Measurements from ENCODE around the gene POU3F4. TPM values are rescaled to one million over a fixed set of nuclear protein-coding genes. Genes with fewer than 3 reads are reported as not detected.

POU3F4 gene
- polyA plus RNA-seq, 1 donor from 2014 or later = 4.9 TPM

GRCh38 chrX:83504721-83505479, 3.2 kb upstream of the POU3F4 start:
- Histone ChIP-seq H3K79me2 (replicated peaks; ENCODE audit: insufficient read depth, low read length) (no peaks in the 10 kb centered on the region), H3K9me2 (ENCODE audit: insufficient read depth, low read length) (no peaks in the 10 kb centered on the region), H3K9me3 (ENCODE audit: low read length) (no peaks in the 10 kb centered on the region), H3K27me3 (ENCODE audit: insufficient read depth, low read depth, low read length) (peaks cover 55% of the 10 kb centered on the region), H3K4me2 (ENCODE audit: low read length) (no peak overlapping the region), H3F3A (ENCODE audit: insufficient read depth, low read length, poor library complexity, severe bottlenecking) (no peaks in the 10 kb centered on the region), H2AFZ (ENCODE audit: low read depth, low read length) (no peak overlapping the region), H3K36me3 (ENCODE audit: insufficient read depth, low read length) (no peaks in the 10 kb centered on the region), H4K20me1 (ENCODE audit: insufficient read depth) (no peaks in the 10 kb centered on the region), H3K4me3 (ENCODE audit: low read length) (peak overlapping the region; percentile 23), H3K9ac (ENCODE audit: low read length) (no peak overlapping the region), H3K27ac (ENCODE audit: low read length) (no peak overlapping the region)
- TF ChIP-seq RAD21 (conservative IDR thresholded peaks at IDR 0.05) (no peak), POLR2AphosphoS5 (IDR thresholded peaks at IDR 0.05) (no peak), EP300 (conservative IDR thresholded peaks at IDR 0.05; ENCODE audit: poor library complexity, severe bottlenecking) (no peak), SMC3 (conservative IDR thresholded peaks at IDR 0.05; ENCODE audit: poor library complexity) (no peak)

- Histone ChIP-seq H3K9ac (ENCODE audit: low read length) (peak overlapping the region; percentile 53), H3K27ac (ENCODE audit: low read length) (peak overlapping the region; percentile 42)
These were observed 600 bp downstream of the POU3F4 start for GRCh38 chrX:83508526-83509253.

More at GRCh38 chrX:83508526-83509253, 600 bp downstream of the POU3F4 start:
- Histone ChIP-seq H3K4me3 (ENCODE audit: low read length) (peak overlapping the region; percentile 64), H3K4me2 (ENCODE audit: low read length) (no peak overlapping the region), H3F3A (ENCODE audit: insufficient read depth, low read length, poor library complexity, severe bottlenecking) (no peaks in the 10 kb centered on the region), H4K20me1 (ENCODE audit: insufficient read depth) (no peaks in the 10 kb centered on the region), H2AFZ (ENCODE audit: low read depth, low read length) (no peak overlapping the region), H3K9me3 (ENCODE audit: low read length) (no peaks in the 10 kb centered on the region), H3K36me3 (ENCODE audit: insufficient read depth, low read length) (no peaks in the 10 kb centered on the region), H3K79me2 (replicated peaks; ENCODE audit: insufficient read depth, low read length) (no peaks in the 10 kb centered on the region), H3K9me2 (ENCODE audit: insufficient read depth, low read length) (no peaks in the 10 kb centered on the region), H3K27me3 (ENCODE audit: insufficient read depth, low read depth, low read length) (peaks cover 41% of the 10 kb centered on the region)
- TF ChIP-seq TAF1 (IDR thresholded peaks at IDR 0.05; ENCODE audit: low read depth) = no peak
- no peak for TF ChIP-seq EP300 (conservative IDR thresholded peaks at IDR 0.05; ENCODE audit: poor library complexity, severe bottlenecking)
- no peak for TF ChIP-seq CTCF (IDR thresholded peaks at IDR 0.05; ENCODE audit: poor library complexity, severe bottlenecking)
- no peak for TF ChIP-seq SMC3 (conservative IDR thresholded peaks at IDR 0.05; ENCODE audit: poor library complexity)
- no peak for TF ChIP-seq REST (IDR thresholded peaks at IDR 0.05; ENCODE audit: borderline replicate concordance)
- no peak for TF ChIP-seq MXI1 (conservative IDR thresholded peaks at IDR 0.05; ENCODE audit: poor library complexity, severe bottlenecking)
- no peak for TF ChIP-seq RAD21 (conservative IDR thresholded peaks at IDR 0.05)
- TF ChIP-seq EZH2 (IDR thresholded peaks at IDR 0.05; ENCODE audit: borderline replicate concordance, insufficient read depth, low read length, poor library complexity, severe bottlenecking) = no peak
- no peak for TF ChIP-seq POLR2AphosphoS5 (IDR thresholded peaks at IDR 0.05)

Measured in neural cell (in vitro differentiated cells).